Upper lobe of left lung (tissue), 4 donors: ENCODE results near the gene LACC1.

Source experiments
- CTCF ChIP-seq, 6 experiments: fragments of 450-650 bp in 4 of 6; fragments of 200-600 bp in 2 of 6; sonication (generic) in 2 of 6; IDR thresholded peaks; one replicate each; pipeline ENCODE4 v1.5.1; 2016 to 2019; ENCODE audit warnings: antibody characterized with exemption in 6 of 6
- POLR2A ChIP-seq, 4 donors: fragments of 450-650 bp; IDR thresholded peaks; one replicate each; pipeline ENCODE4 v1.5.1; 2016 to 2017; ENCODE audit warnings: antibody characterized with exemption in 4 of 4, mild to moderate bottlenecking in 2 of 4
- POLR2AphosphoS5 ChIP-seq, 2 donors: sonication (generic); formaldehyde crosslinking; IDR thresholded peaks; one replicate each; pipeline ENCODE4 v1.5.1; 2017; ENCODE audit warnings: antibody characterized with exemption in 2 of 2

GRCh38 chr13:43876366-43876765 lies 3.3 kb upstream of the LACC1 start:
- TF ChIP-seq POLR2AphosphoS5 (IDR thresholded peaks at IDR 0.05), result no peak
- TF ChIP-seq CTCF (IDR thresholded peaks at IDR 0.05), result no peak
- no peak for TF ChIP-seq POLR2A (IDR thresholded peaks at IDR 0.05)
